Measurements from ENCODE around the gene SLC34A3. TPM values are rescaled to one million over a fixed set of nuclear protein-coding genes. Genes with fewer than 3 reads are reported as not detected.
A peak's percentile ranks its signal among the peaks of the same experiment; 100 is the strongest.

Gene SLC34A3
- total RNA-seq, 1 donor from 2014 or later, result 0.23 TPM

GRCh38 chr9:137212520-137212919 is 18.2 kb upstream of the SLC34A3 start:
- Histone ChIP-seq H3K4me3 (no peak overlapping the region), H3K27ac (no peak overlapping the region), H3K36me3 (no peaks in the 10 kb centered on the region), H3K27me3 (no peaks in the 10 kb centered on the region), H3K4me1 (no peaks in the 10 kb centered on the region), H3K9me3 (no peaks in the 10 kb centered on the region)
- intact Hi-C loops (cut with DNase I), result no loop called here
- DNase-seq, result no peak
- ATAC-seq, result no peak
- TF ChIP-seq CTCF (IDR thresholded peaks at IDR 0.05), result no peak

GRCh38 chr9:137213160-137214060 is 17.3 kb upstream of the SLC34A3 start:
- no peak for ATAC-seq
- H3K4me1 ChIP-seq, result no peaks in the 10 kb centered on the region
- no peak overlapping the region for H3K4me3 ChIP-seq
- no peak for TF ChIP-seq CTCF (IDR thresholded peaks at IDR 0.05)
- intact Hi-C loops (cut with DNase I), result no loop called here
- H3K27me3 ChIP-seq, result no peaks in the 10 kb centered on the region
- H3K27ac ChIP-seq, result no peak overlapping the region
- H3K36me3 ChIP-seq, result no peaks in the 10 kb centered on the region
- no peaks in the 10 kb centered on the region for H3K9me3 ChIP-seq
- no peak for DNase-seq

GRCh38 chr9:137214620-137215019 is 16.1 kb upstream of the SLC34A3 start:
- Histone ChIP-seq H3K27ac (no peak overlapping the region), H3K4me3 (no peak overlapping the region), H3K4me1 (no peaks in the 10 kb centered on the region), H3K9me3 (no peaks in the 10 kb centered on the region), H3K36me3 (no peaks in the 10 kb centered on the region), H3K27me3 (no peaks in the 10 kb centered on the region)
- intact Hi-C loops (cut with DNase I), result no loop called here
- no peak for ATAC-seq
- no peak for TF ChIP-seq CTCF (IDR thresholded peaks at IDR 0.05)
- DNase-seq, result no peak

GRCh38 chr9:137215196-137215986 is 15.3 kb upstream of the SLC34A3 start:
- H3K27ac ChIP-seq, result no peak overlapping the region
- ATAC-seq (no peak), DNase-seq (no peak)
- H3K27me3 ChIP-seq, result no peaks in the 10 kb centered on the region
- no peak overlapping the region for H3K4me3 ChIP-seq
- intact Hi-C loops (cut with DNase I), result no loop called here
- H3K9me3 ChIP-seq, result no peaks in the 10 kb centered on the region
- H3K4me1 ChIP-seq, result no peaks in the 10 kb centered on the region
- no peak for TF ChIP-seq CTCF (IDR thresholded peaks at IDR 0.05)
- H3K36me3 ChIP-seq, result no peaks in the 10 kb centered on the region

GRCh38 chr9:137216188-137216965 is 14.3 kb upstream of the SLC34A3 start:
- Histone ChIP-seq H3K9me3 (no peaks in the 10 kb centered on the region), H3K27me3 (no peaks in the 10 kb centered on the region), H3K27ac (no peak overlapping the region), H3K4me1 (no peaks in the 10 kb centered on the region), H3K4me3 (no peak overlapping the region), H3K36me3 (no peaks in the 10 kb centered on the region)
- ATAC-seq (no peak), DNase-seq (peak; percentile 64)
- no peak for TF ChIP-seq CTCF (IDR thresholded peaks at IDR 0.05)
- intact Hi-C loops (cut with DNase I), result no loop called here

Measured in upper lobe of right lung (tissue), 1 donor.